GM19240 (cell line): ENCODE results near the gene GPC1.

Source experiments
- DNase-seq: peaks from one replicate; pipeline ENCODE4 v3.0.0; 2011; ENCODE audit warnings: low spot score; ENCODE audit not compliant: insufficient read length

GPC1 gene

GRCh38 chr2:240411261-240412160 lies 24.0 kb upstream of the GPC1 start:
- DNase-seq: no peak

GRCh38 chr2:240412211-240412861 lies 23.1 kb upstream of the GPC1 start:
- no peak for DNase-seq

- no peak for DNase-seq
Measured at GRCh38 chr2:240412975-240413812, 22.3 kb upstream of the GPC1 start.

- DNase-seq: no peak
Measured at GRCh38 chr2:240413813-240414429, 21.5 kb upstream of the GPC1 start.

- no peak for DNase-seq
Measured at GRCh38 chr2:240416821-240417220, 18.6 kb upstream of the GPC1 start.

GRCh38 chr2:240418311-240418710 lies 17.2 kb upstream of the GPC1 start:
- no peak for DNase-seq

GRCh38 chr2:240419271-240419670 lies 16.2 kb upstream of the GPC1 start:
- no peak for DNase-seq

- no peak for DNase-seq
Measured at GRCh38 chr2:240419723-240420122, 15.7 kb upstream of the GPC1 start.

- no peak for DNase-seq
Measured at GRCh38 chr2:240420206-240421104, 15.0 kb upstream of the GPC1 start.

- no peak for DNase-seq
Measured at GRCh38 chr2:240421381-240421780, 14.1 kb upstream of the GPC1 start.

- DNase-seq: no peak
Measured at GRCh38 chr2:240422658-240423329, 12.7 kb upstream of the GPC1 start.

- DNase-seq: no peak
Measured at GRCh38 chr2:240423788-240424191, 11.7 kb upstream of the GPC1 start.

- no peak for DNase-seq
Measured at GRCh38 chr2:240424341-240425235, 10.9 kb upstream of the GPC1 start.

GRCh38 chr2:240425236-240425615 lies 10.2 kb upstream of the GPC1 start:
- DNase-seq: no peak

GRCh38 chr2:240425697-240426096 lies 9.8 kb upstream of the GPC1 start:
- no peak for DNase-seq

- no peak for DNase-seq
Measured at GRCh38 chr2:240426845-240427721, 8.4 kb upstream of the GPC1 start.

- no peak for DNase-seq
Measured at GRCh38 chr2:240427729-240428128, 7.7 kb upstream of the GPC1 start.

GRCh38 chr2:240428245-240428644 lies 7.2 kb upstream of the GPC1 start:
- DNase-seq: no peak
